Activated CD4-positive, alpha-beta T cell treated with anti-CD3 and anti-CD28 coated beads, Interleukin-10, Interleukin-2, amounts not matched to agents 100 ng/mL and 50 ng/mL, durations not matched to agents 16 hours and 8 hours (primary cell): Measurements from ENCODE around the gene NFATC1.
"Not testable (repeated sequence)": the region's sequence is repeated elsewhere in the genome, so short reads cannot be mapped to it uniquely, and the experiment has no call there.

Source experiments
- DNase-seq: peaks from one replicate; pipeline ENCODE4 v3.0.0-alpha.2; 2020

The NFATC1 gene

GRCh38 chr18:79493801-79494211 is 98.1 kb downstream of the NFATC1 start:
- no peak for DNase-seq

DNA sequence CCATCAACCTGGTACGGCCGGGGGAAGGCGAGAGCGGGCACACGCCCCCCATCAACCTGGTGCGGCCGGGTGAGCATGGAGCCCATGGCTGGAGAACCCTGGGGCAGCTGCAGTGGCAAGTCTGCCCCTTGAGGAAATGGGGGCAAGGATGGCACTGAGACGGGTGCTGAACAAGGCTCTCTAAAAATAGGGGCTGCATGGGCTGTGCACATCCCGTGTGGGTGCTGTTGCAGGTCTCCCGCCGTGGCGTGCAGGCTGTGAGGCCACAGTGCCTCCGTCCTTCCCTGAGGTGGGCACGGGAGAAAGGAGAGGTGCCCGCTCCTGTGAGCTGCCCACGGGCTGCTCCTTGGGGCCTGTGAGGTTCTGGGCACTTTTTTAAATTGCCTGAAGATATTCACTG is 99.2 kb downstream of the NFATC1 start:
- DNase-seq = no peak

DNA sequence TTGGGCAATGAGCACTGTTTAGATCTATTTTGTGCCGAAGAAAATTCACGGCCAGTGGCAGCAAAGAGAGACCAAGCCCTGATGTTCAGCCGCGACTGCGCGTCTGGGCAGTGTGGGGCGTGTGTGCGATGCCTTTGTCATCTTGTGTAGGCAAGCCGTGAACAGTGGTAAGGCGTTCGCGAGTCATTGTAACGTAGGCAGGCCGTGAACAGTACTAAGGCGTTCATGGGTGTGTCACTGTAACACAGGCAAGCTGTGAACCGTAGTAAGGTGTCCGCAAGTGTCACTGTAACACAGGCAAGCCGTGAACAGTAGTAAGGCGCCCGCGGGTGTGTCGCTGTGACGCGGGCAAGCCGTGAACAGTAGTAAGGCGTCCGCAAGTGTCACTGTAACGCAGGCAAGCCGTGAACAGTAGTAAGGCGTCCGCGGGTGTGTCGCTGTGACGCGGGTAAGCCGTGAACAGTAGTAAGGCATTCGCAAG is 99.9 kb downstream of the NFATC1 start:
- DNase-seq = no peak

DNA sequence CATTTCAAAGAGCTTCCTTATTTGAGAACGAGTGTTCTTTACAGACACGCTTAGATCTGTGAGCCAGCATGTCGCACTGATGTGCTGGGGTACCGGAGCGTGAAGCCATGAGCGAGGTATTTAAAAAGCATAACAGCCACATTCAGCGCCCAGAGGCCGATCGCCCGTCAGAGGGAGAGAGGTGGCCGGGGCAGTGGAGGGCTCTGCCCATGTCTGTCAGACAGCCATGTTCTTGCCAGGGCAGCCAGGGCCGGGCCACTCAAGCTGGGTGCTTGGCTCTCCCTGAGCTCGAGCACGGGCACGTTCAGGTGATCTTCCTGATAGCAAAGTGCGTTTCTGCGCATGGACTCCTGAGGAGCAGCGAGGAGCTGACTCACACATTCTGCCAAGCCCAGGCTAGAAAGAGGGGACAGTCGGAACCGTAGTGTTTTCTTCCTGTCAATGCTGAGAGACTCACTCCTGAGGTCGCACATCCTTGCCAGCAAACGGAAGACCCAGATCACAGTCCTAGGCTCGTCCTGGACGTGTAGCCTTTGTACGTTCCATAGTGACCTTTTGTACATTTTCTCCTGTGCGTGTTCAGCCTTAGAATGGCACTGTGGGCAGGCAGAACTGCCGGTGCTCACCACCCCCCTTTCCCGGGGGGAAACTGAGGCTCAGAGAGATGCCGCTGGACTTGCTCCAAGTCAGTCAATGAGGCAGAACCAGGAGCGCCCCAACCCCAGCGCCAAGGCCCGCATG is 100.7 kb downstream of the NFATC1 start:
- no peak for DNase-seq

GRCh38 chr18:79496978-79497637 is 101.4 kb downstream of the NFATC1 start:
- no peak for DNase-seq

DNA sequence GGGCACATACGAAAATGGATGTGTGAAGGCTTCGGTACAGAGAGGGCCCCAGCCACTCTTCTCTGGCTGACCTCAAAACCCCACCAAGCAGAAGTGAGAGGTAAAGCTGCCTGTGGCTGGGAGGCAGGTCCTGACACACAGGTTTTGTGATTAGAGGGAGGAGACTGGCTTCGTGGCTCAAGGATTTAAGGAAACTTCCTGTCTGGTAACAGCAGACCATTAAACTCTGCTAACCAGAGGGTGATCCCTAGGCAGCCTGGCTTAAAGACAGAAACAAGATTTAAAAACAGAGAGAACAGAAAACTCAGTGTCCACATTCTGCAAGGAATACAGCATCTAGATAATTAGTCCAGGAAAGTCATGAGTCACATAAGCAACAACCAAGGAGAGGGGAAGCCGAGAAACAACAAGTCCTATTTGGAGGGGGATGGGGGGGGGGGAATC is 101.9 kb downstream of the NFATC1 start:
- DNase-seq = no peak

- DNase-seq = no peak
Observed at GRCh38 chr18:79498662-79499061, 102.9 kb downstream of the NFATC1 start.

- DNase-seq = no peak
Observed at GRCh38 chr18:79501006-79501405, 105.3 kb downstream of the NFATC1 start.

GRCh38 chr18:79502782-79503181 is 107.1 kb downstream of the NFATC1 start:
- peak; percentile 30 for DNase-seq

GRCh38 chr18:79503406-79503805 is 107.7 kb downstream of the NFATC1 start:
- no peak for DNase-seq

DNA sequence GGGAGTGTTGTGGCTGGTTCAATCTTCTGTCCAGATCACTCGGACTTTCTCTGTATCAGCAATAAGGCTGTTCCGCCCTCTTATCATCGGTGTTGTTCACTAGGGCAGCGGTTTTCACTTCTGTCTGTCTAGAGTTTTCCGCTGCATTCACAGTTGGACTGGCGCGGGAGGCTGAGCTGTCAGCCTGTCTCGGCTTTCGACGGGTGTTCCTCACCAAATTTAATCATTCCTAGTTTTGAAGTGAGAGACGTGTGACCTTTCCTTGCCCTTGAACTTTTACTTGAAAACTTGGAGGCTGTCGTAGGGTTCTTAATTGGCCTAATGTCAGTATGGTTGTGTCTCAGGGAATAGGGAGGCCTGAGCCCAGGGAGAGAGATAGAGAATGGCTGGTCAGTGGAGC is 108.3 kb downstream of the NFATC1 start:
- no peak for DNase-seq

DNA sequence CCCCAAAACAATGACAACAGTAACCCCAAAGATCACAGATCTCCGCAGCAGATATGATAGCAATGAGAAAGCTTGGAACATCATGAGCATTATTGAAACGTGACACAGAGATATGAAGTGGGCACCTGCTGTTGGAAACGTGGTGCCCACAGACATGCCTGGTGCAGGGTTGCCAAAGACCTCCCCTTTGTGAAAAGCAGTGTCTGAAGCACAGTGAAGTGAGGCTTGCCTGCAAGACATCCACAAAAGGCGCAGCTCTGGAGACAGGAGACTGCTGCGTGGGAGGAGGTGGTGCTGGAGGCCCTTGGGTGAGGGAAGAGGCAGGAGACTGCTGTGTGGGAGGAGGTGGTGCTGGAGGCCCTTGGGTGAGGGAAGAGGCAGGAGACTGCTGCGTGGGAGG is 108.8 kb downstream of the NFATC1 start:
- DNase-seq = not testable (repeated sequence)

DNA sequence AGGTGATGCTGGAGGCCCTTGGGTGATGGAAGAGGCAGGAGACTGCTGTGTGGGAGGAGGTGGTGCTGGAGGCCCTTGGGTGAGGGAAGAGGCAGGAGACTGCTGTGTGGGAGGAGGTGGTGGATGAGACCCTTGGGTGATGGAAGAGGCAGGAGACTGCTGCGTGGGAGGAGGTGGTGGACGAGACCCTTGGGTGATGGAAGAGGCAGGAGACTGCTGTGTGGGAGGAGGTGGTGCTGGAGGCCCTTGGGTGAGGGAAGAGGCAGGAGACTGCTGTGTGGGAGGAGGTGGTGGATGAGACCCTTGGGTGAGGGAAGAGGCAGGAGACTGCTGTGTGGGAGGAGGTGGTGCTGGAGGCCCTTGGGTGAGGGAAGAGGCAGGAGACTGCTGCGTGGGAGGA is 109.7 kb downstream of the NFATC1 start:
- DNase-seq = not testable (repeated sequence)

GRCh38 chr18:79506191-79507075 is 110.7 kb downstream of the NFATC1 start:
- no peak for DNase-seq

GRCh38 chr18:79507076-79507545 is 111.4 kb downstream of the NFATC1 start:
- peak; percentile 31 for DNase-seq

DNA sequence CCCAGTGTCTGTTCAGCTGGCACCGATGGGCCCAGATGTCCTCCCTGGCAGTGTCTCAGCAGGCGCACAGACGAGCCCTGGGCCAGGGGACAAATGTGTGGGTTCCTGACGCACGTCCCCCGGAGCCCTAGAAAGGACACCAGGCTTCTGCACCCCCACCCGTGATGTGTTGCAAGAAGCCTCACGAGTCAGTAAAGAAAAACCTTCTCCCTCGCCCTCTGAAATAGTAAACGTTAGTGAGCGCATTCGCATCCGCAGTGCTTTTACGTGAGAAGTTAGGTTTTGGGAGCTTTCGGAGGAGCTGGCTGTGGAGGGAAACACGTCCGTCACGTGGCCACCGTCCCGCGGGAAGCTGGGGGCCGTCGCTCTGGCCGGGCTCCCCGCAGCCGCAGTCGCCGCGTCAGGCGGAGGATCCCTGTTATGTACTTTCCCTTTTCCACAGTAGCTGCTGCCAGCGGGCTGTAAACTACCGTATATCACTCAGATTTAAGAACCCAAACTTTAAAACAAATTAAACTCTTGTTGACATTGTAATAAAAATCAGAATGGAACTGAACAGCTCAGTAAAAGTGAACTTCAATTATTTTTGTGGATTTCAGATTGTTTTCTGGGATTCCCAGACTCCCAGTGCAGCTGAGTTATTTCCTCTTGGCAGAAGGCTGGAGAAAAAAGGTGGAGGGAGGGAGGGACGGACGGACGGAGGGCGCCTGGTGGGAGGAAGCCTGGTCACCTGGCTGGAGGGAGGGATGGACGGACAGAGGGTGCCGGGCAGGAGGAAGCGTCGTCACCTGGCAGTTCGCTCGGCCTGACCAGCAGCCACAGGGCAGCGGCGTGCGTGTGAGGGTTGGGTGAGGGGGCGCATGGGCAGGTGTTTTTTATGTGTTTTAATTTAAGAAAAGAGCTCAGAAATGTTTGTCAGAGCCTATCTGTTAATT is 112.1 kb downstream of the NFATC1 start:
- peak; percentile 16 for DNase-seq

GRCh38 chr18:79508565-79509535 is 113.1 kb downstream of the NFATC1 start:
- DNase-seq = no peak

- DNase-seq = no peak
Observed at GRCh38 chr18:79509536-79509930, 113.8 kb downstream of the NFATC1 start.

GRCh38 chr18:79510046-79510685 is 114.4 kb downstream of the NFATC1 start:
- no peak for DNase-seq

- DNase-seq = no peak
Observed at GRCh38 chr18:79510731-79511241, 115.1 kb downstream of the NFATC1 start.
